HG03520 (cell line): Measurements from ENCODE around the gene CNOT1.

Experiments
- ATAC-seq: cut with Tn5 transposase; IDR thresholded peaks from one replicate; pipeline ENCODE4 v1.9.1; 2021; ENCODE audit warnings: mild to moderate bottlenecking, moderate library complexity; ENCODE audit not compliant: unreplicated experiment

The CNOT1 gene

GRCh38 chr16:58488531-58488930 is 141.1 kb downstream of the CNOT1 start:
- no peak for ATAC-seq

DNA sequence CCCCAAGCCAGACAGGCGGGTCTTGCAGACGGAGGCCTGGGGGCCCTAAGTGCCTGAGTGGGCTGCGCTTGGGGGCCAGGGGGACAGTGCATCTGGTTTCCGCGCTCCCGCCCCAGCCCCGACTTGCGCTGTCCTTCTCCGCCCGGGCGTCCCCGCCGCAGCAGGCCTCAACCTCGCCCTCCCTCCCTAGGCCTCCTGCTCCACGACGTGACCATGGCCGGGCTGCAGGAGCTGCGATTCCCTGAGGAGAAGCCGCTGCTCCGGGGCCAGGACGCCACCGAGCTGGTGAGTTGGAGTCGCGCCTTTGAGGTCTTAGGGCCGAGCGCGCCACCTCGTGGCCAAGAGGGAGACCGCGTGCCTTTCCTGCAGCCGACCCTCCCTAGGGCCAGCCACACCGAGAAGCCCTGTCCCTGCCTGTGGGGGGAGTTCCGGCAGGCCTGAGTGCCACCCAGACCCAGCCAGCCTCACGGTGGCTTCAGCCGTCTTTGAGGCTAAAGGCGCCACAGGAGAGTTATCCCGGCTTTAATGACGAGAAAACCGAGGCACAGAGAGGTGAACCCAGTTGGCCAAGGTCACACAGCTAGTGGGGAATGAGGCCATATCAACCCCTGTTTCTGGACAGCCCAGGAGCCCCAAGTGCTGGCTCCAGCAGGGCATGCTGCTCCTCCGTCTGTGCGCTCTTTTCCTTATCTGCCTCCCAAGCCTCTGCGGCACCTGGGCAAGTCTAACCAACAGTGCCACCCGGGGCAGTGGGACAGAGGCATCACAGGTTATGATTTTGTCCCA is 141.9 kb downstream of the CNOT1 start:
- ATAC-seq = peak; percentile 61

DNA sequence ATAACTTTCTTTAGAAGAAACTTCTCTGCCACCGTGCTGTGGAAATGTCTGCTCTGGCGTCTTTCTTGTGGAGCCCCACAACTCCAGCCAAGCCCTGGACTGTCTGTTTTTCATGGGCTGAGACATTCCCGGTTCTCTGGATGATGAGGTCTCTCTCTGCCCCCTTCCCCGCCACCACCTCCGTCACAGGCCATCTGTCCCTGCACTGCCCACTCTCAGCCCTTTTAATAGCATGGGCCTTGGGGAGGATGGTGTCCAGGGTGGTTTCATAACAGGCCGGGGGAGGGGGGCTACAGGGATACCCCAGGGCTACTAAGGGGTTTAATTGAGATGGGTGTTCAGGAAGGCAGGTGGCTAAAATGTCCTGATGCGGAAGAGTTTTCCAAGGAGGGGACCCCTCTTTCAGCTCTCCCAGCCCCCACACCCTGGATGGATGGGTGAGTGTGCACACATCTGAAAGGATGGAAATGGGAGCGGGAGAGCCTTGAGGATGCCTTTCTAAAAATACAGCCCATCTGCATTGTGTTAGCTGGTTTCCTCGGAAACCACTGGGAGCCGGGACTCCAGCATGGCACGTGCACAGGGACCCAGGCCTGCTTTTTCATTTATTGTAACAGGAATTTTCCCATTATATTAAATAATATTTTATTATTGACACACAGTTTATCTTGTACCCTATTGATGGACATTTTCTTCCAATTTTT is 144.3 kb downstream of the CNOT1 start:
- ATAC-seq = no peak

- no peak for ATAC-seq
Observed at GRCh38 chr16:58481931-58482330, 147.7 kb downstream of the CNOT1 start.

DNA sequence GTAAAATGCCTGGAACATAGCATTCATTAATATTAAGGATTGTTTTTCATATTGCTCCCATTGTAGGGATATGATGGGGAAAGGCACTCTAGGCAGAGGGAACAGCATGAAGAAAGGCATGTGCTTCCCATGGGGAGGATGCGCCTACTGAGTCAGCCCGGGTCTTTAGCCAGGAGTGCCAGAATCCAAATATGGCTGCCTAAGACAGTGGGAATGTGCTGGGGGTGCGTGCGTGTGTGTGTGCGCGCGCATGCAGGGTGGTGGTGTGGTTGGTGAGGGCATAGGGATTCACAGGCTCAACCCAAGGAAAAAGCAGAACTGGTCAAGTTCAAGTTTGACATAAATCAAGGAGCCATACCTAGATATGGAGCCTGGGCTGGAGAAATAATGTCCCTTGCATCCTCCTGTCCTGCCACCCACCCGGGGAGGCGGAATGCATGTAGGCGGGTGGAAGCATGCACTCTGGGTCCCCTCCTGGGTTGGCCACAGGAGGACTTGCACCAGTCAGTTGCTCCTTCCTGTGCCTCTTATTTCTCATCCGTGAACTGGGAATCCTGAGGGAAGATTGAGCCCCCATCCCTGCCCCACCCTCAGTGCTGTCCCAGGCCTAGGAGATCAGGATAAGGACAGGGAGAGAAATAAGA is 148.3 kb downstream of the CNOT1 start:
- no peak for ATAC-seq

- ATAC-seq = no peak
Observed at GRCh38 chr16:58478427-58478826, 151.2 kb downstream of the CNOT1 start.

DNA sequence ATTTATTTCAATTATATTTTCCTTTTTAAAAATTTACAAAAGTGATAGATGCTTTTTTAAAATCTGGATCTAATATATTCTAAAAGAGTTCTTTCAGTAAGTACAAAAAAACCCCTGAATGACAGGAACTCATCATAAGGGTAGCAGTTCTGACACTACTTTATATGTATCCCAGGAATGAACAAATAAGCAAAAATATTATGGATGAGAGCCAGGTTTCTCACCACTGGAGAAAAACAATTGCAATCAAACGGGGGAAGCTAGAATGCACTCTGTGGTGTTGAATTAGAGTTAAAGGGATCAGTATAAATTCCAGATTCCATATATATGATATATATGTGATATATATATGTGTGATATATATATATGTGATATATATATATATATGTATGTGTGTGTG is 152.8 kb downstream of the CNOT1 start:
- no peak for ATAC-seq

- ATAC-seq = no peak
Observed at GRCh38 chr16:58475091-58475619, 154.5 kb downstream of the CNOT1 start.

DNA sequence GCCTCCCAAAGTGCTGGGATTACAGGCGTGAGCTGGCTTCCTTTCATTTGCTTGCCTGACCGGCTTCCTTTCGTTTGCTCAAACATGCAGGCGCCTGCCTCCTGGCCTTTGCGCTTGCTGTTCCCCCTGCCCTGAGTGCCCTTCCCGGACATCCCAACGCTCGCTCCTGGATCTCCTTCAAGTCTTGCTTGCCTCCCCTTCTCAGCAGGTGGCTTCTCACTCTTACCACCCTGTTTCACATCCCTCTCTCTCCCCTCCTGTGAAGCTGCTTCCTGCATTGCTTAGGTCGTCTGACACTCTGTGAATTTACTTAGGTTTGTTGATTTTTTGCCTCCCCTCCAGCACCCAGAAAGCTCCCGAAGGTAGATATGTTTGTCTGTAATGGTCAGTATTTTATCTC is 155.3 kb downstream of the CNOT1 start:
- ATAC-seq = no peak

DNA sequence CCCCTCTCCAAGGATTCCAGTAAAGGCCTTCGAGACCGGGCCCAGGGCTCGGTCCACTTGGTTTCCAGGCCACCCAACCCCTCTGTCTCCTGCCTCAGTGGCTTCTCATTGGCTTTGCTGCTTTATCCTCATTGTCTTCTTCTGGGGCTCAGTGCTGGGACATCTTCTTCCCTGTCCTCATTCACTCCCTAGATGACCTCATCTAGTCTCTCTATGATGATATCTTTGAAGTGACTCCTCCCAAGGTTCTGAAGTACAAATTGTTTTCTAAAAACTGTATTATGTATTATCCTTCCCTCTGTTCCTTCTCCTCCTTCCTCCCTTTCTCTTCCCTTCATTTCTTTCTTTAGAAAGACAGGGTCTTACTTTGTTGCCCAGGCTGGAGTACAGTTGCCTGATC is 156.8 kb downstream of the CNOT1 start:
- ATAC-seq = no peak

GRCh38 chr16:58472266-58472665 is 157.4 kb downstream of the CNOT1 start:
- no peak for ATAC-seq

- ATAC-seq = no peak
Observed at GRCh38 chr16:58471209-58471975, 158.2 kb downstream of the CNOT1 start.
